Neural cell (in vitro differentiated cells): ENCODE results near the gene GNA12.

ENCODE experiments used
- CTCF ChIP-seq: fragments of 450-650 bp; IDR thresholded peaks from 2 replicates; pipeline ENCODE4 v1.5.1; 2014; ENCODE audit warnings: antibody characterized with exemption, mild to moderate bottlenecking, moderate library complexity; ENCODE audit not compliant: poor library complexity, severe bottlenecking
- EP300 ChIP-seq: fragments of 450-650 bp; conservative IDR thresholded peaks from 2 replicates; pipeline ENCODE4 v1.6.1; 2014; ENCODE audit warnings: antibody characterized with exemption, mild to moderate bottlenecking, moderate library complexity; ENCODE audit not compliant: poor library complexity, severe bottlenecking
- EZH2 ChIP-seq: fragments of 200-600, 300-800 bp; shearing (Covaris generic), sonication (generic); IDR thresholded peaks from 2 replicates; pipeline ENCODE4 v1.6.1; 2014; ENCODE audit warnings: antibody characterized with exemption, low read length, borderline replicate concordance, mild to moderate bottlenecking; ENCODE audit not compliant: insufficient read depth, poor library complexity, severe bottlenecking
- RAD21 ChIP-seq: fragments of 450-650 bp; conservative IDR thresholded peaks from 2 replicates; pipeline ENCODE4 v1.6.1; 2014; ENCODE audit warnings: antibody characterized with exemption, mild to moderate bottlenecking, moderate library complexity
- SMC3 ChIP-seq: fragments of 450-650 bp; conservative IDR thresholded peaks from 2 replicates; pipeline ENCODE4 v1.6.1; 2014; ENCODE audit warnings: antibody characterized with exemption, mild to moderate bottlenecking, moderate library complexity; ENCODE audit not compliant: poor library complexity
- TAF1 ChIP-seq: IDR thresholded peaks from 2 replicates; pipeline ENCODE4 v1.6.1; 2012; ENCODE audit warnings: low read depth
- TF ChIP-seq, protein P1 (sequence below): IDR thresholded peaks from 2 replicates; pipeline ENCODE4 v1.6.1; 2012; ENCODE audit warnings: borderline replicate concordance

DNA sequence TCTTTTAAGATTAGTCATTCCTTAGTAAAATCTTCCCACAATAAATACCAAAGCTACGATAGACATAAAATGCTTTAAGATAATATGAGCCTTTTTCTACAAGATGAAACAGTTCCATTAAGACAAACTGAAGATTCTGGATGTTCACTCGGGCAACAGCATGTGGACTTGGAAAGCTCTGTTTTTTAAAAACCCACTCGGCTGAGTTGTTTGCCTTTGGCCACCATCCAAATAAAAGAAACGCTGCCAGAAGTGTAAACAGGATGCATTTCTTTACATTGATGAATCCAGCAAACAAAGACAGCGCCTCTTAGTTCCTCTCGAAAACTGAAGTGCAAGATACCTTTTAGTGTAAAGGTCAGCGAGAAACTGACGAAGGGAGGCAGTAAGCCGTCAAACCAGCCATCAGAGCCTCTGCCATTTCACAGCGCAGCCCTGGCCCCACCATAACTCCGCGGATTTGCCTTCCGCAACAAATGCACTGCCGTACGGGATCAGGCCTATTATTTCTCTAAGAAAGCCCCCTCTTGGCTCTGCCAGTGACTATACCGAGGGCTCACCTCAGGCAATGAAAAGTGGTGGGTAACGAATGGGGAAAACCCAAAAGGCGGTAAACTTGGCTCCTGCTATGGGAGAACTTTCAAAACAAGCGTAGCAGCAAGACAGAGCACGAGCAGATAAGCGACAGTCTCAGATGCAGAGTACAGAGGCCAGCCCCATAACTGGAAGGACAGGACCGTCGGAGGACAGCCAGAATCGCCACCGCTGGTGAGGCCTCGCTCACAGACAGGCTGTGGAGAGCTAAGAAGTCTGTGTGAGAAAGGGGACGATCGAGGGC lies 41.4 kb downstream of the GNA12 start:
- TF ChIP-seq, protein P1, sequence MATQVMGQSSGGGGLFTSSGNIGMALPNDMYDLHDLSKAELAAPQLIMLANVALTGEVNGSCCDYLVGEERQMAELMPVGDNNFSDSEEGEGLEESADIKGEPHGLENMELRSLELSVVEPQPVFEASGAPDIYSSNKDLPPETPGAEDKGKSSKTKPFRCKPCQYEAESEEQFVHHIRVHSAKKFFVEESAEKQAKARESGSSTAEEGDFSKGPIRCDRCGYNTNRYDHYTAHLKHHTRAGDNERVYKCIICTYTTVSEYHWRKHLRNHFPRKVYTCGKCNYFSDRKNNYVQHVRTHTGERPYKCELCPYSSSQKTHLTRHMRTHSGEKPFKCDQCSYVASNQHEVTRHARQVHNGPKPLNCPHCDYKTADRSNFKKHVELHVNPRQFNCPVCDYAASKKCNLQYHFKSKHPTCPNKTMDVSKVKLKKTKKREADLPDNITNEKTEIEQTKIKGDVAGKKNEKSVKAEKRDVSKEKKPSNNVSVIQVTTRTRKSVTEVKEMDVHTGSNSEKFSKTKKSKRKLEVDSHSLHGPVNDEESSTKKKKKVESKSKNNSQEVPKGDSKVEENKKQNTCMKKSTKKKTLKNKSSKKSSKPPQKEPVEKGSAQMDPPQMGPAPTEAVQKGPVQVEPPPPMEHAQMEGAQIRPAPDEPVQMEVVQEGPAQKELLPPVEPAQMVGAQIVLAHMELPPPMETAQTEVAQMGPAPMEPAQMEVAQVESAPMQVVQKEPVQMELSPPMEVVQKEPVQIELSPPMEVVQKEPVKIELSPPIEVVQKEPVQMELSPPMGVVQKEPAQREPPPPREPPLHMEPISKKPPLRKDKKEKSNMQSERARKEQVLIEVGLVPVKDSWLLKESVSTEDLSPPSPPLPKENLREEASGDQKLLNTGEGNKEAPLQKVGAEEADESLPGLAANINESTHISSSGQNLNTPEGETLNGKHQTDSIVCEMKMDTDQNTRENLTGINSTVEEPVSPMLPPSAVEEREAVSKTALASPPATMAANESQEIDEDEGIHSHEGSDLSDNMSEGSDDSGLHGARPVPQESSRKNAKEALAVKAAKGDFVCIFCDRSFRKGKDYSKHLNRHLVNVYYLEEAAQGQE = no peak
- TF ChIP-seq EZH2 = no peak
- TF ChIP-seq CTCF = no peak
- TF ChIP-seq EP300 = no peak
- no peak for TF ChIP-seq TAF1
- no peak for TF ChIP-seq RAD21
- TF ChIP-seq SMC3 = no peak
